ENCODE data around the gene FTO.

FTO gene

GRCh38 chr16:53947642-53948041 lies 243.7 kb downstream of the FTO start:
- no peak for DNase-seq

GRCh38 chr16:53948326-53948725 lies 244.4 kb downstream of the FTO start:
- DNase-seq = no peak

DNA sequence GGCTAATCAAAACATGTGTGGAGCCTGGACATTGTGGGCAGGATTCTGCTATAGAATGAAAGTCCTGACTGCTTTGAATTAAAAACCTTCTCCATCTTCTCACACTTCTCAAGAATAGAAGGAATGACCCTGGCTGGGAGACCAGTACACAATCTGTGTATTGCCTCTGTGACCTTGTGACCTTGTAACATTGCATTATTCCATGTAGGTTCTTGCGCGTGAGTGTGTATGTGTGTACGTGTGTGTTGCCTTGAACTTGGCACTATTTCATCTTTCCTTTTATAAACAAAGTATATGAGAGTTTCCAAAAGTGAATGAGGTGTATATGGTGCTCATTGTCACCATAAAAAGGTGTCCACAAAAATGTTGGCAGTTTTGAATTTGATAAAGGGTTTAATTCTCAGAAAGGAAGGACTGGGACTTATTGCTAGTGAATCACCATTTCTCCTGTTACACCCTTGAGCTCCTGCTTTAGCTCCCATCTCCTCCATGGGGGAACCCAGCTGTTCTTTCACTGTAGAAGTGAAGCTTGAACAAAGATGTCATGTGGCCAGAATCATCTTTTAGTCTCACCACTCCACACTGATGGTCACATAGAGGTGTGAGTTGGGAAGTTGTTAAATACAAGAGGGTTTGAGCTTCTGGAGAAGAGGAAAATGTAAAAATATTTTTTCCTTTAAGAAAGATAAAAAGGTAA lies 244.9 kb downstream of the FTO start:
- DNase-seq = no peak

- no peak for DNase-seq
Measured at GRCh38 chr16:53949715-53950410, 245.9 kb downstream of the FTO start.

- DNase-seq = no peak
Measured at GRCh38 chr16:53950677-53951076, 246.7 kb downstream of the FTO start.

GRCh38 chr16:53952215-53953208 lies 248.6 kb downstream of the FTO start:
- DNase-seq = peak; percentile 29

GRCh38 chr16:53953336-53953735 lies 249.4 kb downstream of the FTO start:
- DNase-seq = no peak

DNA sequence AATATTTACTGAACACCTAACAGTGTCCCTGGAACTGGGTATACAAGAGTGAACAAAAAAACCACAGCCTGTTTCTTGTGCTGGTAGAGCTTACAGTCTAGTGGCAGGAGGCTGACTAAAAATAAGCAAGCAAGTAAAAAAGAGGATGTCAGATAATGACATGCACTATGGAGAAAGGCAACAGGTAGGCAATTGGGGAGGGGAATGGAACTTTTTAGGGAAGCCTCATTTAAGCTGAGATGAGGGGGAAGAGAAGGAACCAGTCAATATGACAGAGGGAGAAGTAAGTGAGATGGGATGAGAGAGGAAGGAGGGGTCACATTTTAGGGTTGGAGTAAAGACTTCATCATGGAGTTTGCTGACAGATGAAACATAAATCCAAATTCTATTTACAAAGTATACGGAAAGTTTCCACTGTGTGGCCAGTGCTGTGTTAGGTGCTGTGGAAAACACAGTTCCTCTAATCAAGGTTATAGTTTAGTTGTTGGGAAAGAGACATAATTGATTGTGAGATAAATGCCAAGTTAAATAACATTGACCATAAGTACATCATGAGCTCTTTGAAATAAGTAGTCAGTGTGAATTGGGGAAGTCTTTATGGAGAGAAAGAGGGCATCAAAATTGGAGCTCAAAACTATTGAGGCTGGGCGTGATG lies 251.4 kb downstream of the FTO start:
- DNase-seq = no peak

GRCh38 chr16:53958341-53958880 lies 254.5 kb downstream of the FTO start:
- no peak for DNase-seq

- no peak for DNase-seq
Measured at GRCh38 chr16:53960050-53960812, 256.3 kb downstream of the FTO start.

DNA sequence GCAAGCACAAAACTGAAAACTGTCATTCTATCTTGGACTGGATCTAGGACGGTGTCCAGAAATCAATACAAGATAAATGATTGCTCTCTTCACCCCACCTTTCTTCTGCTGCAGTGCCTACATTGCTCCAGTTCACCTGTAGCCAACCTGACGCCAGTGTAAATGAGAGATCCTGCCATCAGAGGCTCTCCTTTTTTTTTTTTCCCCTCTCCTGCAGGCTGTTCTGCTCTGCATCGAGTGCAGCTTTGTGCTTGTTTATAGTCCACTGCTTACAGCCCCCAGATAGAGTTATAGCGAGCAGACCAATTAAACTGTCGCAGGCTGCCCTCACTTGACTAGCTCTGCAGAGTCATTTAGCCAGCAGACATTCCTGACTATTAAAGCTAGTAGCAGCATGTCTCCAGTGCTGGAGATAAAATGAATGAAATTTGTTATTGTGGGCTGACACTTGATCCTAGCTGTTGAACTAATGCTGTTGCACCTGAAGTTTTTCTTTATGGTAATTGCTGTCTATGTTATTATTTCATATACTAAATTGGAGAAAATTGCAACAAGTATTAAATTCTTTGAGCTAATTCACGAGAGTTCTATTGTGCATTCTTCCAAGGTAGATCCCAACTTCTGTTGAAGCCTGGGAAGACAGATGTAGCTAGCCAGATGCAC lies 257.1 kb downstream of the FTO start:
- no peak for DNase-seq

DNA sequence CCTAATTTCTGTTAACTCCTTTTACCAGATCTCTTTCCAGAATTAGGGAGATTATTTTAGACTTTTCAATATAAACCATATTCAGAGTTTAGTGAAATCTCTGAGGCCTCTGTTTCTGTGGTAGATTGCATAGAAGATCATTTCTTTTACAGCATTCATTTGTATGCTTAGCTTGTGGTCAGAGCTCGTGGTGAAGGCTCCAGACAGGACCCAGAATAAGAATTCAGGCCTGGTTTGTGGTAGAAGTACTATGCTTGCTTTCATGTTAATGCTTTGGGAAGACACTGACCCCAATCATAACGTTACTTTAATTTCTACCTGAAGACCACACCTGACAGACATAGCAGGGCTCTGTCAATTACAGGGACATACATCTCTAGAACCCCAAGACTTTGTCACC lies 258.1 kb downstream of the FTO start:
- no peak for DNase-seq

- no peak for DNase-seq
Measured at GRCh38 chr16:53964145-53964790, 260.3 kb downstream of the FTO start.

DNA sequence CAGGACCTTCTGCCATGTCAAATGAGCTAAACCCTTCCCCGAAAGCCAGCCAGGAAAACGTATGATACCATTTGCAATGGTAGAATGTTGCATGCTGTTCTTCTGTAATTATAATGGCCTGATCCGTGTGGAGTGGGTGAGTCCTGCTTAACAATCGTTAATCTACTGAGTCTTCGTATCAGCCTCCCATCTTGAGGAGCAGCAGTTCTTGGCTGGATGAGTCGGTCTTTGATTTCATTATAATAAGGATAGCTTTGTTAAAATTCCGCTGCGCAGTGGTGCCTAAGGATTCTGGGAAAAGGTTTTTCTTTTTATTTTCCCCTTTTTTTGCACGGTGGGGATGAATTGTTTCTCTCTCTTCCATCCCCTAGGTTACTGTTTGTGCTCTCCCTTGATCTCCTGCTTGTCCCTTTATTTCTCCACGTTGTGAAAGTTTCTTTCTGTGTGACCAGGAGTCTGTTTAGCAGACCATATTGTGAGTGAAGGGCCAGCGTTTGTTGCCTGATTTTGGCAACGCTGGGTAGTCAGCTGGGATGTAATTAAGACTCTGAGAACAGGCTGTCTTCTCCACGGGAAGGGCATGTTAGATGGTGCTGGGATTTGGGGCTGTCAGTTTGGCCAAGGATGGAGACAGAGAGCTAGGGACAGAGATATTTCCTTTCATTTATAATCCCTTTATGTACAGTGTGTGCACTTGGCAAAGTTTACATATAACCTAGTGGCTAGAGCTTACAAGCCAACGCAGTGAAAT lies 263.0 kb downstream of the FTO start:
- no peak for DNase-seq

- no peak for DNase-seq
Measured at GRCh38 chr16:53967572-53967971, 263.6 kb downstream of the FTO start.

DNA sequence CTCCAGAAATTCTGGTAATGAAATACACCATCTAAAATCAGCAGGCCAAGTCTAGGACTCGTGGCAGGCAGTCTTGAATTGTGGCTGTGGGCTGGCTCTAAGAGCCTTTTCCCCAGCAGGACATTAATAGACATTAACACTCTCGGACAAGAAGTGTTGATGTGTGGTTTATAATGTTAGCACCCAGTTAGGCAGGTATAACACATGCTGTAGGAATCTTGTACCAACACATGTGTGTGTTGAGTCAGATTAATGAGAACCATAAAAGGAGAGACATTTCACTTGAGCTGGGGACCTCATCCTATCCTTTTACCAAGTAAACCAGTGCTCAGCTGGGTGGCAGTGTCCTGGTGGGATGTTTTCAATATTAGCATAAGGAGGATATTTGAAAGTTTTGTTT lies 264.5 kb downstream of the FTO start:
- peak; percentile 9 for DNase-seq

- DNase-seq = peak; percentile 17
Measured at GRCh38 chr16:53968896-53969295, 264.9 kb downstream of the FTO start.

DNA sequence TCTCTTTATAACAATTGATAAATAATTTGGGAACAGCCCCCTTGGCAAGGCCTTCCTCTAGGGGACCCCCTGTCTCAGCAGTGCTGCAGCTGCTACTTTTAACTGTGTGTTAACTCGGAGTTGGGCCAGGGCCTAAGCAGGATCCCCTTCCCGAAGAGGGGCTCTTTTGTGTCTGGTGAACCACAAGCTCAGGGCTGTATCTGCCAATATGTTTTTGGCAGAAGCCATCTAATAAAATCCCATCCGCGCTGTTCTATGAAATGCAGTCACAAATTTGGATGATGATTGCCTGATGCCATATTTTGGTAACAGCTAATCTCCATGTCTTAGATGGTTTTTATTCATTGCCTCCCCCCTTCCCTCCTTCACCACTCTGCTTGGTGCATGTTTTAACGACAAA lies 267.7 kb downstream of the FTO start:
- no peak for DNase-seq

DNA sequence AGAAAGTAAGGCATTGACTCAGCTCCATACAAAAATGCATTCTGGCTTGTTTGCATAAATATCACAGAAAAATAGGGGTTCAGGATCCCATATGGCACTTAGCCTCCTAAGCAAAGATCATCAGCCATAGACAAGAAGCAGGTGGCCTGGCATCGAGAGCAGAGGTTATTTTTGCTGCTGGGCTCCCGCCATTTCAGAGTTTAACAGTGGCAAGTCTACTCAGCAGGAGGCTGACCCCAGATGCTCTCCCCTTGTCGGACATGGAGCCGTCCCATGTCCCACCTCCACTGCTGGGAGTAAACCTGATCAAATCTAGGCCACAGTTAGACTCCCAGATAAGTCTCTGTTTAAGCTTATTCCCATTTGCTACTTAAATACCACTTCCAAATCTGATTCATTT lies 269.1 kb downstream of the FTO start:
- DNase-seq = no peak

- no peak for DNase-seq
Measured at GRCh38 chr16:53974484-53975080, 270.6 kb downstream of the FTO start.
